ENCODE data around the gene NRIP1. TPM values are rescaled to one million over a fixed set of nuclear protein-coding genes. Genes with fewer than 3 reads are reported as not detected.

NRIP1 gene
- total RNA-seq, 1 experiment from 2014 or later = 19.1 TPM

- ChIA-PET POLR2A (no interaction called here), CTCF (no interaction called here)
- Histone ChIP-seq H3K9me3 (ENCODE audit: control insufficient read depth, insufficient read depth, low read depth, low read length) (no peaks in the 10 kb centered on the region), H3K27me3 (ENCODE audit: control insufficient read depth, insufficient read depth, low read length) (no peaks in the 10 kb centered on the region), H3K36me3 (ENCODE audit: control insufficient read depth, insufficient read depth, low read length) (no peaks in the 10 kb centered on the region), H3K27ac (ENCODE audit: low read length) (no peak overlapping the region), H3K4me3 (ENCODE audit: low read depth in 2 of 2, low read length in 2 of 2) (no peak overlapping the region), H3K4me1 (ENCODE audit: control insufficient read depth, insufficient read depth, low read length) (no peaks in the 10 kb centered on the region)
- no peak for DNase-seq (ENCODE audit: low read depth, low spot score)
- ATAC-seq = no peak
- in situ Hi-C loops (cut with HindIII; ENCODE audit: low pct_unique_long_range_greater_than_20kb, low sequenced_read_pairs) (no loop called here), intact Hi-C loops (cut with micrococcal nuclease; ENCODE audit: unreplicated experiment) (no loop called here)
- no TSS peak for BruUV-seq (replicated peaks)
- TF ChIP-seq POLR2AphosphoS5 (IDR thresholded peaks at IDR 0.05; ENCODE audit: low read depth, low read length) (no peak), REST (IDR thresholded peaks at IDR 0.05; ENCODE audit: insufficient read depth in 1 of 2, low read depth in 2 of 2, low read length in 1 of 2) (no peak), CTCF (IDR thresholded peaks at IDR 0.05) (no peak)
Observed at GRCh38 chr21:15093216-15093615, 28.4 kb upstream of the NRIP1 start.

- no peak for TF ChIP-seq SIN3A (IDR thresholded peaks at IDR 0.05; ENCODE audit: borderline replicate concordance, insufficient read depth, low read depth, low read length)
- no peak for TF ChIP-seq POLR2AphosphoS5 (IDR thresholded peaks at IDR 0.05; ENCODE audit: low read depth, low read length)
- TF ChIP-seq TCF7L2 (IDR thresholded peaks at IDR 0.05; ENCODE audit: low read depth, low read length) = no peak
- TF ChIP-seq REST (IDR thresholded peaks at IDR 0.05; ENCODE audit: insufficient read depth in 1 of 2, low read depth in 2 of 2, low read length in 1 of 2) = no peak
- no peak for TF ChIP-seq CTCF (IDR thresholded peaks at IDR 0.05)
- H3K27ac ChIP-seq (ENCODE audit: low read length) = no peak overlapping the region
- no TSS peak for BruUV-seq (replicated peaks)
- DNase-seq (ENCODE audit: low read depth, low spot score) (no peak), ATAC-seq (no peak)
- ChIA-PET CTCF (no interaction called here), POLR2A (no interaction called here)
- no peaks in the 10 kb centered on the region for H3K9me3 ChIP-seq (ENCODE audit: control insufficient read depth, insufficient read depth, low read depth, low read length)
- intact Hi-C loops (cut with micrococcal nuclease; ENCODE audit: unreplicated experiment) (no loop called here), in situ Hi-C loops (cut with HindIII; ENCODE audit: low pct_unique_long_range_greater_than_20kb, low sequenced_read_pairs) (no loop called here)
- H3K36me3 ChIP-seq (ENCODE audit: control insufficient read depth, insufficient read depth, low read length) = no peaks in the 10 kb centered on the region
- H3K4me3 ChIP-seq (ENCODE audit: low read depth in 2 of 2, low read length in 2 of 2) = no peak overlapping the region
- H3K4me1 ChIP-seq (ENCODE audit: control insufficient read depth, insufficient read depth, low read length) = no peaks in the 10 kb centered on the region
- H3K27me3 ChIP-seq (ENCODE audit: control insufficient read depth, insufficient read depth, low read length) = no peaks in the 10 kb centered on the region
Observed at GRCh38 chr21:15092745-15093144, 27.9 kb upstream of the NRIP1 start.
